ENCODE data around the gene NPLOC4. TPM values are rescaled to one million over a fixed set of nuclear protein-coding genes. Genes with fewer than 3 reads are reported as not detected.
A peak's percentile ranks its signal among the peaks of the same experiment; 100 is the strongest.

NPLOC4 gene
- total and polyA plus RNA-seq, 9 of the 15 experiments (the other 6 are each of a cell fraction or from before 2014, with no cell fraction given): 1.5 to 116 (median 64.5) TPM

GRCh38 chr17:81511804-81512561 lies 124.9 kb downstream of the NPLOC4 start (continued):
- TF ChIP-seq ZNF707 (CRISPR knock-in tag; conservative IDR thresholded peaks at IDR 0.05) (no peak), NCOR1 (IDR thresholded peaks at IDR 0.05) (no peak), SMAD1 (IDR thresholded peaks at IDR 0.05; ENCODE audit: low read depth, low read length, partially characterized antibody) (no peak), ZNF76 (CRISPR knock-in tag; IDR thresholded peaks at IDR 0.05; ENCODE audit: borderline replicate concordance) (no peak), CCNT2 (IDR thresholded peaks at IDR 0.05; ENCODE audit: borderline replicate concordance, extremely low read depth, insufficient read length, low read depth, low read length) (peak; percentile 79), MAFG (tag; conservative IDR thresholded peaks at IDR 0.05) (no peak), RUNX1 (IDR thresholded peaks at IDR 0.05; ENCODE audit: low read depth) (no peak), FOS (IDR thresholded peaks at IDR 0.05; ENCODE audit: extremely low read depth, insufficient read length) (no peak), POLR3G (IDR thresholded peaks at IDR 0.05; ENCODE audit: extremely low read depth, insufficient read length, insufficient replicate concordance) (no peak), ZNF449 (CRISPR knock-in tag; IDR thresholded peaks at IDR 0.05) (no peak), TAF9B (IDR thresholded peaks at IDR 0.05; ENCODE audit: partially characterized antibody) (no peak), HMGN3 (IDR thresholded peaks at IDR 0.05; ENCODE audit: borderline replicate concordance, extremely low read depth, insufficient read length, low read depth, low read length) (no peak), NFRKB (IDR thresholded peaks at IDR 0.05; ENCODE audit: low read depth) (no peak), TFAM (CRISPR knock-in tag; conservative IDR thresholded peaks at IDR 0.05) (no peak), ZBTB49 (CRISPR knock-in tag; IDR thresholded peaks at IDR 0.05; ENCODE audit: borderline replicate concordance) (no peak), ZBTB12 (CRISPR knock-in tag; IDR thresholded peaks at IDR 0.05) (no peak), ZNF23 (CRISPR knock-in tag; IDR thresholded peaks at IDR 0.05) (no peak), BRD9 (IDR thresholded peaks at IDR 0.05; ENCODE audit: low read depth, partially characterized antibody) (no peak), SUPT5H (IDR thresholded peaks at IDR 0.05) (peak; percentile 74), U2AF1 (optimal IDR thresholded peaks at IDR 0.05; ENCODE audit: low read depth, low read length) (peak; percentile 4), HIVEP1 (CRISPR knock-in tag; IDR thresholded peaks at IDR 0.05) (no peak), MEF2D (tag; conservative IDR thresholded peaks at IDR 0.05; ENCODE audit: low read depth) (no peak), DIDO1 (tag; IDR thresholded peaks at IDR 0.05; ENCODE audit: low read depth) (no peak), DNMT1 (IDR thresholded peaks at IDR 0.05) (no peak), JUNB (CRISPR knock-in tag; conservative IDR thresholded peaks at IDR 0.05) (no peak)

Data from K562 (cell line).